GM19043 (cell line): ENCODE measurements around the gene LRRK1.

Experiments used
- ATAC-seq: cut with Tn5 transposase; IDR thresholded peaks from one replicate; pipeline ENCODE4 v1.9.1; 2021; ENCODE audit warnings: low read depth; ENCODE audit not compliant: unreplicated experiment

LRRK1 gene

GRCh38 chr15:100959066-100960050 lies 40.2 kb downstream of the LRRK1 start:
- no peak for ATAC-seq

- ATAC-seq, result peak; percentile 91
These were observed 47.8 kb downstream of the LRRK1 start for GRCh38 chr15:100966997-100967396.

- peak; percentile 53 for ATAC-seq
These were observed 49.2 kb downstream of the LRRK1 start for GRCh38 chr15:100968050-100968966.

GRCh38 chr15:100972975-100973350 lies 53.8 kb downstream of the LRRK1 start:
- no peak for ATAC-seq

GRCh38 chr15:100973351-100974111 lies 54.4 kb downstream of the LRRK1 start:
- ATAC-seq, result peak; percentile 51

- ATAC-seq, result no peak
These were observed 55.9 kb downstream of the LRRK1 start for GRCh38 chr15:100975043-100975442.

- ATAC-seq, result no peak
These were observed 61.4 kb downstream of the LRRK1 start for GRCh38 chr15:100980410-100981046.

- no peak for ATAC-seq
These were observed 61.9 kb downstream of the LRRK1 start for GRCh38 chr15:100981086-100981485.

GRCh38 chr15:100983221-100983620 lies 64.1 kb downstream of the LRRK1 start:
- no peak for ATAC-seq

- no peak for ATAC-seq
These were observed 66.2 kb downstream of the LRRK1 start for GRCh38 chr15:100985401-100985800.

GRCh38 chr15:100986158-100986896 lies 67.2 kb downstream of the LRRK1 start:
- ATAC-seq, result no peak

GRCh38 chr15:100987143-100987542 lies 68.0 kb downstream of the LRRK1 start:
- no peak for ATAC-seq

- no peak for ATAC-seq
These were observed 69.1 kb downstream of the LRRK1 start for GRCh38 chr15:100988297-100988696.

- ATAC-seq, result no peak
These were observed 69.7 kb downstream of the LRRK1 start for GRCh38 chr15:100988857-100989256.

- no peak for ATAC-seq
These were observed 75.7 kb downstream of the LRRK1 start for GRCh38 chr15:100994597-100995446.

- ATAC-seq, result no peak
These were observed 76.6 kb downstream of the LRRK1 start for GRCh38 chr15:100995471-100996430.

- ATAC-seq, result no peak
These were observed 78.3 kb downstream of the LRRK1 start for GRCh38 chr15:100997442-100997841.
